MM.1S (cell line): ENCODE data around the gene PLCB1.

Experiments
- DNase-seq: peaks from one replicate; pipeline ENCODE4 v3.0.0-alpha.2; 2015
- H2AFZ ChIP-seq: fragments of 300-600 bp; sonication (generic); 2 replicates; pipeline ENCODE4 v1.6.0; 2016; ENCODE audit warnings: antibody characterized with exemption, low read length
- H3F3A ChIP-seq: fragments of 300-600 bp; sonication (generic); 2 replicates; pipeline ENCODE4 v1.6.1; 2016; ENCODE audit warnings: mild to moderate bottlenecking, antibody characterized with exemption, low read length, moderate library complexity, mixed read lengths; ENCODE audit not compliant: insufficient read depth
- H3K27ac ChIP-seq: fragments of 300-600 bp; sonication (generic); 2 replicates; pipeline ENCODE4 v1.5.1; 2016; ENCODE audit warnings: mild to moderate bottlenecking, low read length
- H3K27me3 ChIP-seq: fragments of 300-600 bp; sonication (generic); replicated peaks from 2 replicates; pipeline ENCODE4 v1.6.0; 2016; ENCODE audit warnings: low read length; ENCODE audit not compliant: insufficient read depth
- H3K36me3 ChIP-seq: fragments of 300-600 bp; sonication (generic); replicated peaks from 2 replicates; pipeline ENCODE4 v1.6.1; 2016; ENCODE audit warnings: mild to moderate bottlenecking, low read length, mixed read lengths; ENCODE audit not compliant: insufficient read depth
- H3K4me1 ChIP-seq: fragments of 300-600 bp; sonication (generic); 2 replicates; pipeline ENCODE4 v1.6.1; 2016; ENCODE audit warnings: low read length, mixed read lengths
- H3K4me2 ChIP-seq: fragments of 300-600 bp; sonication (generic); 2 replicates; pipeline ENCODE4 v1.6.0; 2016; ENCODE audit warnings: low read depth, low read length
- H3K4me3 ChIP-seq: fragments of 300-600 bp; sonication (generic); 2 replicates; pipeline ENCODE4 v1.5.1; 2016; ENCODE audit warnings: low read length, mixed read lengths
- H3K79me2 ChIP-seq: fragments of 300-600 bp; sonication (generic); 2 replicates; pipeline ENCODE4 v1.6.1; 2016; ENCODE audit warnings: mixed run types, low read length, mixed read lengths
- H3K9ac ChIP-seq: fragments of 300-600 bp; sonication (generic); 2 replicates; pipeline ENCODE4 v1.6.1; 2016; ENCODE audit warnings: low read length, mixed read lengths
- H3K9me2 ChIP-seq: fragments of 300-600 bp; sonication (generic); replicated peaks from 2 replicates; pipeline ENCODE4 v1.6.1; 2016; ENCODE audit warnings: mild to moderate bottlenecking, low read length, mixed read lengths; ENCODE audit not compliant: insufficient read depth
- H3K9me3 ChIP-seq: fragments of 300-600 bp; sonication (generic); replicated peaks from 2 replicates; pipeline ENCODE4 v1.6.1; 2016; ENCODE audit warnings: mild to moderate bottlenecking, low read length, mixed read lengths; ENCODE audit not compliant: insufficient read depth
- H4K20me1 ChIP-seq: fragments of 300-600 bp; sonication (generic); 2 replicates; pipeline ENCODE4 v1.6.1; 2016; ENCODE audit warnings: mild to moderate bottlenecking, low read length, moderate library complexity, mixed read lengths; ENCODE audit not compliant: insufficient read depth
- EZH2 ChIP-seq: fragments of 300-600 bp; sonication (generic); optimal IDR thresholded peaks from 2 replicates; pipeline ENCODE3; 2017; ENCODE audit warnings: low read depth, mild to moderate bottlenecking, antibody characterized with exemption, low read length, mixed read lengths
- EZH2phosphoT487 ChIP-seq: fragments of 300-600 bp; sonication (generic); IDR thresholded peaks from 2 replicates; pipeline ENCODE4 v1.6.1; 2018; ENCODE audit warnings: antibody characterized with exemption, low read length
- TF ChIP-seq, protein P1 (sequence below): fragments of 300-600 bp; sonication (generic); IDR thresholded peaks from 2 replicates; pipeline ENCODE4 v1.5.1; 2016; ENCODE audit warnings: antibody characterized with exemption, low read length, mixed read lengths

PLCB1 gene

DNA sequence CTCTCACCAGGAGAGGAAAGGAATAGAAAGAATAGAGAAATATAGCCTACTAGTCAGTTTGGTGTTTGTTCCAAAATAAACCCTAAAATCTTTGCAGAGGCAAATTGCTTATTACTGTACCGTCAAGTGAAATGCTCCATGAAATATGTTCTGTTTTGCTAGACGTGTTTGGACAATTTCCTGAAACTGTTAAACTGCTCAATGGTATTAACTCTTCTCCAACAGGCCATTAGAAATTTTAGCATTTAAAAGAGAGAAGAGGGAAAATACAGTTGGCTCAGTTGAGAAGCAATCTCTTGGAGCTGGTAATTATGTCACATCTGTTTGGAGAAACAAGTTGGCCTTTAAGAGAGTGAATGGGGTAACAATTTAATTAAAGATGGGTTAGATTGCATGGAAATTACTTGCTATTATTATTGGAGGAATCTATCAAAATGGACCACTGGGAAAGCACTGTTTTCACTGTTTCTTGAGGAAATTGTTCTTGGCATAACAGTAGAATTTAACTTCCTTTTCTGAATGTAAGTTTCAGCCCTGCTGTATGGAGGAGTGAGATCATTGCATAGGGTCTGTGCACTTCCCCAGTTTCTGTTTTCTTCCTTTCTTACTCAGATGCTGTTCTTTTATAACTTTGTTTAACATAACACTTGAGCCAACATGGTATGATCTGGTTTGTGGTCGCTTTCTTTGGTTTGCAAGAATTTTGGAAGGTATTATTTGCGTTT is 373.6 kb downstream of the PLCB1 start:
- Histone ChIP-seq H3K9me2 (no peaks in the 10 kb centered on the region), H3K4me2 (no peak overlapping the region), H3K27me3 (no peaks in the 10 kb centered on the region), H3K79me2 (no peaks in the 10 kb centered on the region), H3K9ac (no peak overlapping the region), H3K36me3 (no peaks in the 10 kb centered on the region), H3K4me3 (no peak overlapping the region), H2AFZ (no peak overlapping the region), H3K27ac (no peak overlapping the region), H3F3A (no peaks in the 10 kb centered on the region), H3K4me1 (no peaks in the 10 kb centered on the region), H3K9me3 (no peaks in the 10 kb centered on the region), H4K20me1 (no peaks in the 10 kb centered on the region)
- no peak for DNase-seq
- TF ChIP-seq, protein P1, sequence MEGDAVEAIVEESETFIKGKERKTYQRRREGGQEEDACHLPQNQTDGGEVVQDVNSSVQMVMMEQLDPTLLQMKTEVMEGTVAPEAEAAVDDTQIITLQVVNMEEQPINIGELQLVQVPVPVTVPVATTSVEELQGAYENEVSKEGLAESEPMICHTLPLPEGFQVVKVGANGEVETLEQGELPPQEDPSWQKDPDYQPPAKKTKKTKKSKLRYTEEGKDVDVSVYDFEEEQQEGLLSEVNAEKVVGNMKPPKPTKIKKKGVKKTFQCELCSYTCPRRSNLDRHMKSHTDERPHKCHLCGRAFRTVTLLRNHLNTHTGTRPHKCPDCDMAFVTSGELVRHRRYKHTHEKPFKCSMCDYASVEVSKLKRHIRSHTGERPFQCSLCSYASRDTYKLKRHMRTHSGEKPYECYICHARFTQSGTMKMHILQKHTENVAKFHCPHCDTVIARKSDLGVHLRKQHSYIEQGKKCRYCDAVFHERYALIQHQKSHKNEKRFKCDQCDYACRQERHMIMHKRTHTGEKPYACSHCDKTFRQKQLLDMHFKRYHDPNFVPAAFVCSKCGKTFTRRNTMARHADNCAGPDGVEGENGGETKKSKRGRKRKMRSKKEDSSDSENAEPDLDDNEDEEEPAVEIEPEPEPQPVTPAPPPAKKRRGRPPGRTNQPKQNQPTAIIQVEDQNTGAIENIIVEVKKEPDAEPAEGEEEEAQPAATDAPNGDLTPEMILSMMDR = no peak
- TF ChIP-seq EZH2phosphoT487 (no peak), EZH2 (no peak)

DNA sequence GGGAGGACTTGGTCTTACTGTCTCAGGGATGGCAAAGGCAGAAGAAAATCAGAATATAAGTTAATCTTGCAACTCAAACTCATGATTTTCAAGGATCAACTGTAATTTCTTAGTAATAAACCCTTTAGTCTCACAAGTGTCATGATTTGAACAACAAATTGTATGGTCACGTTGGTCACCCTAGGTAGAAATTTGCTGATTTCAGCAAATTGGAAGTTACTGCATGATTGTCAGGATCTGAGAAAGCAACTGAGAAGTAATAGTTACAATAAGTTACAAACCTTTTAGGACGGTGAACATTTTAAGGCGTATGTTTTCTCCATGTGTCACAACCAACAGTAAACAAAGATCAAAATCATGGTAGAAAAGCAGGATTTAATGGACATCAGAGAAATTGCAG is 375.2 kb downstream of the PLCB1 start:
- Histone ChIP-seq H4K20me1 (no peaks in the 10 kb centered on the region), H3K9me3 (no peaks in the 10 kb centered on the region), H3K36me3 (no peaks in the 10 kb centered on the region), H3K27ac (no peak overlapping the region), H3K79me2 (no peaks in the 10 kb centered on the region), H3K4me2 (no peak overlapping the region), H3K9ac (no peak overlapping the region), H3K27me3 (no peaks in the 10 kb centered on the region), H3K4me1 (no peaks in the 10 kb centered on the region), H3K9me2 (no peaks in the 10 kb centered on the region), H2AFZ (no peak overlapping the region), H3F3A (no peaks in the 10 kb centered on the region), H3K4me3 (no peak overlapping the region)
- no peak for DNase-seq
- no peak for TF ChIP-seq EZH2phosphoT487
- TF ChIP-seq EZH2 = no peak
- TF ChIP-seq, protein P1 = no peak

DNA sequence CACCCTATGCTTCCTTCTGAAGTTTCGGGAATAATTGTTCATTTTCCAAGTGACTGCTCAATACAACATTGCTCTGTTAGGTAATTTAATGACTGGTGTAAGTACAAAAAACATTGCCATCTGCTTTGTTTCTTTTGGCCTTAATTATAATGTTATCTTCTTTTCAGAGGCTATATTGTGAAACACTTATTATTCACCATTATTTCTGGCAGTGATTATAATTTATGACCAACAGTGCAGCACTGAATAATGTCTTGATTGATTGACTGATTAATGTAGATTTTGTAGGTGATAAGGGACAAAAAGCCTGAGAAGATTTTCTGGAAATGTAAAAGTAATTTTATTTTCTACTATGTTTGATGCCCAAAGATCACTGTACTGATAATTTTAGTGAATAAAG is 377.7 kb downstream of the PLCB1 start:
- H3F3A ChIP-seq = no peaks in the 10 kb centered on the region
- TF ChIP-seq EZH2phosphoT487 = no peak
- TF ChIP-seq EZH2 = no peak
- no peaks in the 10 kb centered on the region for H3K9me2 ChIP-seq
- H2AFZ ChIP-seq = no peak overlapping the region
- H3K27ac ChIP-seq = no peak overlapping the region
- H3K4me3 ChIP-seq = no peak overlapping the region
- H3K9ac ChIP-seq = no peak overlapping the region
- no peak for DNase-seq
- H4K20me1 ChIP-seq = no peaks in the 10 kb centered on the region
- no peaks in the 10 kb centered on the region for H3K79me2 ChIP-seq
- no peak overlapping the region for H3K4me2 ChIP-seq
- H3K4me1 ChIP-seq = no peaks in the 10 kb centered on the region
- no peaks in the 10 kb centered on the region for H3K9me3 ChIP-seq
- no peaks in the 10 kb centered on the region for H3K36me3 ChIP-seq
- no peaks in the 10 kb centered on the region for H3K27me3 ChIP-seq

DNA sequence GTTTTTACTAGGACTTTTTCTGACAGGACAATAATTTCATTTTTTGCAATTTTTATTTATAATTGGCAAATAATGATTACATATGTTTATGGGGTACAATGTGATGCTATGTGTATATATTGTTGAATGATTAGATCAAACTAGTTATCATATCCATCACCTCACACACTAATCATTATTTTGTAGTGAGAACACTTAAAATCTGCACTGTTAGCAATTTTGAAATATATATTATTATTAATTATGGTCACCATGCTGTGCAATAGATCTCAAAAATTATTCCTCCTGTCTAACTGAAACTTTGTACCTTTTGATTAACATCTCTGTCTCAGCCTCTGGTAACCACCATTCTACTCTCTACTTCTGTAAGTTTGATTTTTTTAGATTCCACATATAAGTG is 378.7 kb downstream of the PLCB1 start:
- H4K20me1 ChIP-seq = no peaks in the 10 kb centered on the region
- no peaks in the 10 kb centered on the region for H3K9me2 ChIP-seq
- no peaks in the 10 kb centered on the region for H3K9me3 ChIP-seq
- H3K27ac ChIP-seq = no peak overlapping the region
- H3K4me3 ChIP-seq = no peak overlapping the region
- no peak overlapping the region for H3K4me2 ChIP-seq
- TF ChIP-seq, protein P1 = no peak
- TF ChIP-seq EZH2 = no peak
- no peak for TF ChIP-seq EZH2phosphoT487
- H3K9ac ChIP-seq = no peak overlapping the region
- no peaks in the 10 kb centered on the region for H3K79me2 ChIP-seq
- H3K27me3 ChIP-seq = no peaks in the 10 kb centered on the region
- no peaks in the 10 kb centered on the region for H3F3A ChIP-seq
- no peak overlapping the region for H2AFZ ChIP-seq
- H3K36me3 ChIP-seq = no peaks in the 10 kb centered on the region
- DNase-seq = no peak
- H3K4me1 ChIP-seq = no peaks in the 10 kb centered on the region
